Measurements from ENCODE around the gene ESYT1.
"Not testable (repeated sequence)": the region's sequence is repeated elsewhere in the genome, so short reads cannot be mapped to it uniquely, and the experiment has no call there.

The ESYT1 gene

DNA sequence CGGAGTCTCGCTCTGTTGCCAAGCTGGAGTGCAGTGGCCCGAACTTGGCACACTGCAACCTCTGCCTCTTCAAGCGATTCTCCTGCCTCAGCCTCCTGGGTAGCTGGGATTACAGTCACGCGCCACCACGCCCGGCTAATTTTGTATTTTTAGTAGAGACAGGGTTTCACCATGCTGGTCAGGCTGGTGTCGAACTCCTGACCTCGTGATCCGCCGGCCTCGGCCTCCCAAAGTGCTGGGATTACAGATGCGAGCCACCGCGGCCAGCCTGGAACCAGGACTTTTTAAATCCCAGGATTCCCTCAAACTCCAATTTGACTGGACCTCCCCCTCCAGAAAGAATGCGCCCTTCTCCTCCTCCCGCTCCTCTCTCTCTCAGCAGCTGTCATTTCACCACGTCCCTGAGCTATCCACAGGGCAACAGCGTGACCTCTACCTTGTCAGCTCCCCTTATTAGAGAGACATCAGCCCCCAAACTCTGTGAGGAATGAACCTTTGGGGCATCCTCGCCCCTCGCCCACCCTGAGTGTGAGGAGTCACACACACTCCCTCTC is 2.0 kb downstream of the ESYT1 start:
- no peak for DNase-seq

DNA sequence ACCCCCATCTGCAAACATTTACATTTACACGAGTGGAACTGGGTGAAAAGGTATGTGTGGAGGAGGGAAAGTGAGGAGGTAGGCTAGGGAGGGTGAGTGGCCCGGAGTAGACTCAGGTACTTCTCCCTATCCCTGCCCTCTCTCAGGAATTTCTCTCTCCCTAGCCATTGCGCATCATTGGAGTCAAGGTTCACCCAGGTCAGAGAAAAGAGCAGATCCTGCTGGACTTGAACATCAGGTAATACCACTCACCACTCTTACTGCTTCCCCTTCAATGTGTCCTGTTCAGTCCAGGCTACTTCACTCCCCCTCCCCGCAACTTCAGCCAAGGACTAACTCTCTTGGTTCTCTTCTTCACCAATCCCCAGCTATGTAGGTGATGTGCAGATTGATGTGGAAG is 2.8 kb downstream of the ESYT1 start:
- DNase-seq: no peak

DNA sequence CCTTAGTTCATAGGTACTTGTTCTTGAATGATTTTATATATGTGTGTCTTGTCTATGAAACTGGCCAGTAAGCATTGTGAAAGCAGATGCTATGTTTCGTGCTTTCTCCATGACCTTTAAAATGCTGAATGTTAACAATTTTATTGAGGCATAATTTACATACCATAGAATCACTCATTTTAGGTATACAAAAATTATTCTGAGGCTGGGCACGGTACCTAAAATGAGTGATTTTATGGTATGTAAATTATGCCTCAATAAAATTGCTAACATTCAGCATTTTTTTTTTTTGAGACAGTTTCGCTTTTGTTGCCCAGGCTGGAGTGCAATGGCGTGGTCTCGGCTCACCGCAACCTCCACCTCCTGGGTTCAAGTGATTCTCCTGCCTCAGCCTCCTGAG is 6.8 kb downstream of the ESYT1 start:
- DNase-seq: no peak

DNA sequence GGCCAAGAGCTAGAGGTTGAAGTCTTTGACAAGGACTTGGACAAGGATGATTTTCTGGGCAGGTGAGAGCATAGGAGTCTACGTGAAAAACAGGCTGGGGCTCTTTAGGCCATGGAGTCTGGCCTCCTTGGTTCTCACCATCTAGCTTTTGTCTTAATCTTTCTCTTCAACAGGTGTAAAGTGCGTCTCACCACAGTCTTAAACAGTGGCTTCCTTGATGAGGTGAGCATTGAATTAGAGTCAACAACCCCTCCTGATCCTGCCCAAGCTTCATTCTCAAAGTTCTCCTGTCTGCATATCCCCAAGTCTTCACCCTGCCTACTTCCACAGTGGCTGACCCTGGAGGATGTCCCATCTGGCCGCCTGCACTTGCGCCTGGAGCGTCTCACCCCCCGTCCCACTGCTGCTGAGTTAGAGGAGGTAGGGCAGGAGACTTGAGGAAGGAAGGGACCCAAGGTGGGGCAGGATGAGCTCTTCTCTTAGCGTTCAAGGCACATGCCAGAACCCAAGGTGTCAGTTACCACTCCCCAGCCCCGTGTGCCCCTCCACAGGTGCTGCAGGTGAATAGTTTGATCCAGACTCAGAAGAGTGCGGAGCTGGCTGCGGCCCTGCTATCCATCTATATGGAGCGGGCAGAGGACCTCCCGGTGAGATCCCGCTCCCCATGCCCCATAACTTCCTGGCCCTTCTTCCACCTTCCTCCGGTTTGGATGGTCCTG is 9.9 kb downstream of the ESYT1 start:
- DNase-seq: no peak

DNA sequence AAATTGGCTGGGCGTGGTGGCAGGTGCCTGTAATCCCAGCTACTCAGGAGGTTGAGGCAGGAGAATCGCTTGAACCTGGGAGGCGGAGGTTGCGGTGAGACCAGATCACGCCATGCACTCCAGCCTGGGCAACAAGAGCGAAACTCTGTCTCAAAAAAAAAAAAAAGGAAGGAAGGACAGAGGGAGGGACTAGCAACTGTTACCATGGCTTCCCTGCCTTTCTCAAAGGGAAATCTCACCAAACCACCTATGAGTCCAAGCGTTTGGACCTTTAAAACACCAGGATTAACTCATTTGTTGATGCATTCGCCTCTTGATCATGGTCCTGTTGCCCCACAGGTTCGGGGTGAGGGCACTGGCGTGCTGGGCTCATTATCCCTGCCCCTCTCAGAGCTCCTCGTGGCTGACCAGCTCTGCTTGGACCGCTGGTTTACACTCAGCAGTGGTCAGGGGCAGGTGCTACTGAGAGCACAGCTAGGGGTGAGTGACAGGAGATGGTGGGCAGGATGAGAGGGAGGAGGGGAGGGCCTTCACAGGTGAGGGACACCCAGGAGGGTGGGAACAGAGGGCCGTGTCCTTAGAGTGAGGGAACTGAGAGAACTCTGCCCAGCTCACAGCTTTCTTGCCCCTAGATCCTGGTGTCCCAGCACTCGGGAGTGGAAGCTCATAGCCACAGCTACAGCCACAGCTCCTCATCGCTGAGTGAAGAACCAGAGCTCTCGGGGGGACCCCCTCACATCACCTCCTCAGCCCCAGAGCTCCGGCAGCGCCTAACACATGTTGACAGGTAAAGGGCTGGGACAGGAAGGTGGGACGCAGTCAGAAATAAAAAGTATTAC is 14.1 kb downstream of the ESYT1 start:
- no peak for DNase-seq

DNA sequence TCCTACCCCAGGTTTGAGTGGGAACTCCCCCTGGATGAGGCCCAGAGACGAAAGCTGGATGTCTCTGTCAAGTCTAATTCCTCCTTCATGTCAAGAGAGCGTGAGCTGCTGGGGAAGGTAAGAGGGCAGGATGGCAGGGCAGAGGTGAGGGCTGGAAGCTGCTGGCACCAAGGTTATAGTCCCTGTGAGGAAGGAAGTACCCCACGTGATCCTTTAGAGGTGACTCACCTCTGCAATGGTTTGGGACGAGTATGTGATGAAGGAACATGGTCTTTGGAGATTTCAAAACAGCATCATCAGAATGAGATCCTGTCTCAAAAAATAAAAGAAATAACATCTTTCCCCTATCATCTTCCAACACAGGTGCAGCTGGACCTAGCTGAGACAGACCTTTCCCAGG is 15.2 kb downstream of the ESYT1 start:
- DNase-seq: no peak

DNA sequence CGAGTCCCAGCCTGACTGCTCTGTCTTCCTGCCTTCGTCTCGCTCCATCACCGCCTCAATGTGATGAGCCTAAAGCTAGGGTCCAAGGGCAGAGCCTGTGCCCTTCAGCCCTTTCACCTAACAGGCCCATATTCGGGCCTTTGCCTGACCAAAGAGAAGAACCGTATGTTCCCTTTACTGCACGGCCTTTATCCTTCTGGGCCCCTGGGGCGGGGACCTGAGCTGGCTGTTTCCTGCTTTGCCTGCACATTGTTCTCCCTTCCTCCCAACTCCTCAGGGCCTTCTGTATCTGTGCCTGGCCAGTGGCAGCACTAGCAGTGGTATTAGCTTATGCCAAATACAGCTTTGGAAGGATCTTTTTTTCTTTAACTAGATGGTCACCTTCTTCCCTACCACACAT is 15.8 kb downstream of the ESYT1 start:
- DNase-seq: no peak

DNA sequence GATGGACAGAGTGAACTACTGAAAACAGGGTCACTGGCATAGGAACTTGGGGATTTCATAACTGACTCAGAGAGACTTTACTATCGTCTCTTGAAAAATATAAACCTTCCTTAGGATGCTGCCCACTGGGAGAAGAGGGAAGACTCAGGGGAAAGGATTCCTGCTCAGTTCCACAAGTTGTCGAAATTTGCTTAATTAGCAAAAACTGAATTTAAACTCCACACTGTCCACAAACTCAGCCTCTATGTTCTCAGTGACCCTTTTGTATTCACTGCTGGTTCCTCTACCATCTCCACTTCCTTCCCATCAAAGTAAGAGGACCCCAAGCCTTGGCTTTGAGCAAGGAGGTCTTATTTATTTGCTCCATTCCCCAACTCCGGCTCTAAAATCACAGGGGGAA is 17.1 kb downstream of the ESYT1 start:
- no peak for DNase-seq

DNA sequence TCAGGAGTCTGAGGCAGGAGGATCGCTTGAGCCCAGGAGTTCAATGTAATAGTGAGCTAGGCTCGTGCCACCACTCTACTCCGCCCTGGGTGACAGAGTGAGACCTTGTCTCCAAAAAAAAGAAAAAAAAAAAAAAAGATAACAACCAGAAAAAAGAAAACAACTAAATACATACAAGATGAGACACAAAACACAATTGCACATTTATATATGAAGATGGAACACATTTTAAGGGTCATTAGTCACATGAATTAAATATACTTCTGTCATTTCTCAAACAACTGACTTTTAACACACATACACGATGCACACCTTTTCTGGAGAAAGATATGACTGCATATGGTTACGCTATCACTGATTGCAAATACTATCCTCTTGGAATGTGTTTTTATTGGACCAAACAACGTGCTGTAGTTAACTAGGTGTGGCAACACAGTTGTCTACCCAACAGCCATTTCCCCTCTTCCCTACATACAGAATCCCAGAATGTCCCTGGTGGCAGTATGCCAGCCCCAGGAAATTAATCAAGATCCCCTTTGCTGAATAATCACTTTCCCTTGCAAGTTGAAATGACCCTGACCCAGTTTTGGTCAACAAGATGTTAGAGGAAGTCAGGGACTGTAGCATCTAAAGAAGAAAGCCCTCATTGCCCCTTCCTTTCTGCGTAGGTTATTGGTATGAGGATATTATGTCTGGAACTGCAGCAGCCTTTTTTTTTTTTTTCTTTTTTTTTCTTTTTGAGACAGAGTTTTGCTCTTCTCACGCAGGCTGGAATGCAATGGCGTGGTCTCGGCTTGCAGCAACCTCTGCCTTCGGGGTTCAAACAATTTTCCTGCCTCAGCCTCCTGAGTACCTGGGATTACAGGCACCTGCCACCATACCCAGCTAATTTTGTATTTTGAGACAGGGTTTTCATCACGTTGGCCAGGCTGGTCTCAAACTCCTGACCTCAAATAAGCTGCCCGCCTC is 18.7 kb downstream of the ESYT1 start:
- no peak for DNase-seq

DNA sequence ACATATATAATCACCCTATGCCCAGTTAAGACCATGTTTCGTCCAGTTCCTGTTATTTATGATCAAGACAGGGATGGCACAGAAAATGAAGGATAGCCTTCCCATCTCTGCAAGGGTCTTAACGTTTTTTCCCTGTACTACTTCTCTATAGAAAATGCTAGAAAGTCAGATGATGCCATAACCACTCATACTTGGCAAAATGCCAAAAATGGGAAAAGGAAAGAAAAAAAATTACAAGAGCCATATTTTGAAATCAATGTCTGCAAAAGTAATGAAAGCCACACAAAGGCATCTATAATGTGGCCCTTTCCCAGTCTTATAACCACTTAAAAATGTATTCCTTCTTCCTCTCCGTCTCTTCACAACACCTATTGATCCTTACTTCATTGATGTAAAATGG is 22.5 kb downstream of the ESYT1 start:
- no peak for DNase-seq

DNA sequence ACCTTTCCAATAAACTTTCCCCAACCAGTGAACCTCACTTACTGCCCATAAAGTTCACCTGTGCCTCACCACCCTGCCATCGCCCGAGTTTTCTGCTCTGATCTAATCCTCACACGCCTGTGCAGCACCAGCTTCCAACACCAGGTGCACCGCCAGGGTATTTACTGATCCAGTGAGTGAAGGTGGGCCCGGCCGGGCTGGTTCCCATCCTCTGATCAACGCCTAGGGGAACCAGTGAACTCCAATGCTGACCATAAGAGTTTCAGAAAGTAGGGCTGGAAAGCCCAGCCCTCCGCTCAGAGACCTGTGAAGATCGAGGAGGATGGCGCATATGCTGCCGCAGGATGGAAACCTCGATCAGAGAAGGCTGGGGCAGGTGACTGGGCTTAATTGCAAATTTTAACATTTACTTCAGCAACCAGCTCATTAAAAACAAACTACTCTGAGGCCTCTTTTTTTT is 23.6 kb downstream of the ESYT1 start:
- DNase-seq: no peak

DNA sequence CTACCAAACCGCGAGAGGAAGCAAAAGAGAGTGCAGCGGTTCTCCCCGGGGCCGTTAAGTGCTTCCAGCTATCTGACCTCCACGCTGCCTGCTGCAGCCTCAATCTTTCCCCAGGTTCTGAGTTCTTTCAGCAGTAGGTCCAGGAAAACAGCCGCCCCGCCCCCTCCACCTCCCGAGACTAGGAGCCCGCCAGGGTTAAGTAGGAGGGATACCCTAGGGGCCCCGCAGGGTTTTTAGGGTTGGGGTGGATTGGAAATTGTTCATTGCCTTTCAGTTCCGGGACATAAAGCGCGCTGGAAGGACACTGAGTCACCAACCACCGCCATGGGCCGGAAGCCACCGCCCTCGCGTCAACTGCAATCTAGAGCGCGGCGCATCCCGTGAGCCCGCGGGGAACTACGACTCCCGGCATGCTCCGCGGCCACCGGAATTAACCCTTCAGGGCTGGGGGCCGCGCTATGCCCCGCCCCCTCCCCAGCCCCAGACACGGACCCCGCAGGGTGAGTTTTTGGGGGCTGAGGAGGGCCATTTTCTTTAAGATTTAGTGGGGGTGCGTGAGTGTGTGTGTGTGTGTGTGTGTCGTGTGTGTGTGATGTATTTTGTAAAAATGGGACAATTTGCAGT is 24.2 kb downstream of the ESYT1 start, which contains the start of gene MYL6B:
Gene MYL6B (plus strand): TSS at position 456 of the 624 bp plus-strand sequence. CDS start 1,332 bp downstream, outside the sequence.
- peak; percentile 54 for DNase-seq

DNA sequence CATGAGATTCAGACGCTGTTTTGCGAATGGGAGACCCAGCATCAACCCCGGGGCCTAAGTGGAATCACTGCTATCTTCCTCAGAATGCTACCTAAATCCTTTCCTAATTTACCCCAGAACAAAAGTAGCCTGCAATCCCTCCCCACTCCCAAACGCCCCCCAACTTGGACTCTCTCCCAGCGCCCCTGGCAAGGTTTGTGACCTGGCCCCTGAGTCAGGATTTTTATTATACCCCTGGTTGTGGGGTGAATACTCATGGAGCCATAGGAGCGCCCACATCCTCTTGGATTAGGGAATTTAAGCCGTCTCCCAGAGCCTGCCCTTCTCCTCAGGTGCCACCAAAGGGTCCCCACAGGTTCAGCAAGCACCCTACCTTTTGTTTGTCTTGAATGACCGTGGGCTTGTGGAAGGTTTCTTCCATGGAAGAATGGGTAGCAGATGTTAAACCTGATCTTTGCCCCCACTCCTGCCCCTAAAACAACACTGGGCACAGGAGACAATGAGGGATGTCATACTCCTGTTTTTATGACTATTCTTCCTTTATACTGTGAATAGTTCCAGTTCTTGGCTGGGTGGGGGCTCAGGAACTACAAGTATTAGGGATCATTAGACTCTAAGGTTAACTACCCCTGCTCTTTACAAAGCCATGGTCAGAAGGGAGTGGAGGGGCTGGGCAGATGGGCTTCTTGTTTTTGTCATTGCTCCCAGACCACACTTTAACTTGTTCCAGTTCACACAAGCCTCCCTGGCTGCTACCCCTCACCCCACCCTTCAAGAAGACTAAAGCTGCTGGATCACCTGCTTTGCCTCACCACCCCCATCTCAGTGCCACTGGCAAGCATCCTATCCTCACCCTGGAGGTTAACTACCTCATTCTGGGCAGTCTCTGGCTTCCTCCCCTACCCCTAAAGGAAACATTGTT is 24.9 kb downstream of the ESYT1 start:
- DNase-seq: no peak

DNA sequence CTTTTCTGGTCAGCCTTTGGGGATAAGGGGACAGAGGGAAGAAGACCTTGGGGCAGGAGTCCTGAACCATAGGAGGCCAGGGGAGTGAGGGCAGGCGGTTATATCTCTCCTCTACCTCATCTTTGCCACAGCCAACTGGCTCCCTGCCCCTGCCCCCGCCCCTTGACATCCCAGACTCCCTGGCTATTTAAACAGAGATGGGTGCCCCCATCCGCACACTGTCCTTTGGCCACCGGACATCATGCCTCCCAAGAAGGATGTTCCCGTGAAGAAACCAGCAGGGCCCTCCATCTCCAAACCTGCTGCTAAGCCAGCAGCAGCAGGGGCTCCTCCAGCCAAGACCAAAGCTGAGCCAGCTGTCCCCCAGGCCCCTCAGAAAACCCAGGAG is 25.6 kb downstream of the ESYT1 start:
- DNase-seq: no peak

DNA sequence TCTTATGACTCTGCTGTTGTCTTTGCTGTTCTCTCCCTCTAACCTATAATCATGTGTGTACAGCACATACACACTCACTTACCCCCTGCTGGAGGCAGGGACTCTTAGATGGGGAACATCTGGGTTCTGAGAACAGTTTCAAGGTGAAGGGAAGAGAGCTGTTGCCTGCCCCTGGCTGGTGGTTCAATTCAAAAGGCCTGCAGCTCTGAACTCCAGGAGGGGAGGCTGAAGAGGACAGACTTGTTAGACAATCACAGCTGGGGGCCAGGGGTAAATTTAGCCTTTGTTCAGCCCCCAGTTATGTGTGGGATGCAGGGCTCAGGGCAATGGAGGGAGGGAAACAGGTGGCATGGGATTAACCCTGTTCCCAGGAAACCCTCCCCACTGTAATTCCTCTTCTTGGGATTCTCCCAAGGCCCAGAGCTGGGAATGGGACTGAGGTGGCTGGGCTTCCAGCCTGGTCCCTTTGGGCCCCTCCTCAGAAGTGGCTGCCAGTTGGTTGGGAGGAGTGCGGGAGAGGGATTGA is 26.2 kb downstream of the ESYT1 start:
- DNase-seq: no peak

DNA sequence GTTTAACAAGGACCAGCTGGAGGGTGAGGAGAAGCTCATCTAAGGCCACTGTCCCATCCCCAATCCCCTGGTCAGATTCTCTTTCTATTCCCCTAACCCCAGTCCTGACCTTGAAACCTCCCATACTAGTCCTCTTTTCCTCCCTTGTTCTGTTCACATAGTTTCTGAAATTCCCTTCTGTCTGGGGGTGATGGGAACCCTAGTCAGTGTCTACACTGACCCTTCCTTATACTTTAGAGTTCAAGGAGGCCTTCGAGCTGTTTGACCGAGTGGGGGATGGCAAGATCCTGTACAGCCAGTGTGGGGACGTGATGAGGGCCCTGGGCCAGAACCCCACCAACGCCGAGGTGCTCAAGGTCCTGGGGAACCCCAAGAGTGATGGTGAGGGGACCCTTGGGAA is 26.8 kb downstream of the ESYT1 start:
- DNase-seq: no peak

DNA sequence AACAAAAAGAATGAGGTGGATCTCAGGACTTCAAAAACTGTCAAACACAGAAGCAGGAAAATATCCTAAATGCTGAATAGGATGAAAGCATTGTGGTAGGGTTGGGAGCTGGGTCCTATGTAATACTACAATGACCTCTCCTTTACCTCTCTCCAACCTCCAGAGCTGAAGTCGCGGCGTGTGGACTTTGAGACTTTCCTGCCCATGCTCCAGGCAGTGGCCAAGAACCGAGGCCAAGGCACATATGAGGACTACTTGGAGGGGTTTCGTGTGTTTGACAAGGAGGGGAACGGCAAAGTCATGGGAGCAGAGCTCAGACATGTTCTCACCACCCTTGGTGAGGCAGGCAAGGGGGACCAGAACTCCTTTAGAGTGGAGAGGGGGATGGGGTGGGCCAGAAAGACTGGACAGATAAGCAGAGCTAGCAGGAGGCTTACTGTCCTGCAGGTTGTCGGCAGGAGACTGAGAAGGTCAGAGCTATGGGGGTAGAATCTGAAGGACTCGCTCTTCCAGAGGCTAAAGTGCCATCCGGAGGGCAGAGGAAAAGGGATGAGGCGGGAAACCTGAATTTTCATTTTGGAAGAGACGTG is 27.3 kb downstream of the ESYT1 start:
- no peak for DNase-seq

DNA sequence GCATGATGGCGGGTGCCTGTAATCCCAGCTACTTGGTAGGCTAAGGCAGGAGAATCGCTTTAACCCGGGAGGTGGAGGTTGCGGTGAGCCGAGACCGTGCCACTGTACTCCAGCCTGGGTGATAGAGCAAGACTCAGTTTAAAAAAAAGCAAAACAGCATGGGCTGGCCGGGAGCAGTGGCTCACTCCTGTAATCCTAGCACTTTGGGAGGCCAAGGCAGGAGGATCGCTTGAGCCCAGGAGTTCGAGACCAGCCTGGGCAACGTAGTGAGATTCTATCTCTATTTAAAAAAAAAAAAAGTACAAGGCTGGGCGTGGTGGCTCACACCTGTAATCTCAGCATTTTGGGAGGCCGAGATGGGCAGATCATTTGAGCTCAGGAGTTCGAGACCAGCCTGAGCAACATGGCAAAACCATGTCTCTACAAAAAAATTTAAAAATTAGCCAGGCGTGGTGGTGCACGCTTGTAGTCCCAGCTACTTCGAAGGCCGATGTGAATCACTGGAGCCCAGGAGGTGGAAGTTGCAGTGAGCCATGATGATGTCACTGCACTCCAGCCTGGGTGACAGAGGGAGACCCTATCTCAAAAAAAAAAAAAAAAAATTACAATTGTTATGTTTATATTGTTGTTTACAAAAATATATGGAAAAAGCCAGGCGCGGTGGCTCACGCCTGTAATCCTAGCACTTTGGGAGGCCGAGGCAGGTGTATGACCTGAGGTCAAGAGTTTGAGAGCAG is 28.6 kb downstream of the ESYT1 start:
- not testable (repeated sequence) for DNase-seq

DNA sequence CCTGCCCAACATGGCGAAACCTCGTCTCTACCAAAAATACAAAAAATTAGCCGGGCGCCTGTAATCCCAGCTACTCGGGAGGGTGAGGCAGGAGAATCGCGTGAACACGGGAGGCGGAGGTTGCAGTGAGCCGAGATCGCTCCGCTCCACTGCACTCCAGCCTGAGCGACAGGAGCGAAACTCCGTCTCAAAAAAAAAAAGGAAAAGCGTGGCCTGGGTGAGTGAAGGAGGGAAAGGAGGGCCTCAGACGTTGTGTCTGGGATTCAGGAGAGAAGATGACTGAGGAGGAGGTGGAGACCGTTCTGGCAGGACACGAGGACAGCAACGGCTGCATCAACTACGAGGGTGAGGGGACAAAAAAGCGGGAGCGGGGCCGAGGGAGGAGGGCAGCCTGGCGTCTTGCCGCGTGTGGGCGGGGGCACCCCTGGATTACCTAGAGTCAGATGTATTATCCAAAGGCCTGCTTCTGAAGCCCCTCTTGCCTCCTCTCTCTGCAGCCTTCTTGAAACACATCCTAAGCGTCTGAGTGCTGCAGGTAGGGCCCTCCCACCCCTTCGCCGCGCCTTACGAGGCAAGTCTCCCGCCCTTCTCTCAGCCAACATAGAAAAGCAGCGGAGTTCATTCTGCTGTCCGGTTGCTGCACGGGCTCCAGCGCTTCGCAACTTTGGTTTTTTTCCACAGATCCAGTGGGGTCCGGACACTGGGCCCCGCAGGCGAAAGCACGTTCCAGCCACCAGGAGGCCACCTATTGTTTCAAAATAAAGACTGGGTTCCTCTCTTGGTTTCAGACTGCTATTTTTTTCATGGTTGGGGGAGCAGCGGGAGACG is 29.3 kb downstream of the ESYT1 start:
- peak; percentile 74 for DNase-seq

All from DMS79 (cell line).